TTC549 (cell line): ENCODE data around the gene RELCH.

Experiments used
- FAIRE-seq: peaks from 2 replicates; lab custom pipeline; 2012; peaks lifted over from hg19 to GRCh38; lab: Jason Lieb, UNC

The RELCH gene

DNA sequence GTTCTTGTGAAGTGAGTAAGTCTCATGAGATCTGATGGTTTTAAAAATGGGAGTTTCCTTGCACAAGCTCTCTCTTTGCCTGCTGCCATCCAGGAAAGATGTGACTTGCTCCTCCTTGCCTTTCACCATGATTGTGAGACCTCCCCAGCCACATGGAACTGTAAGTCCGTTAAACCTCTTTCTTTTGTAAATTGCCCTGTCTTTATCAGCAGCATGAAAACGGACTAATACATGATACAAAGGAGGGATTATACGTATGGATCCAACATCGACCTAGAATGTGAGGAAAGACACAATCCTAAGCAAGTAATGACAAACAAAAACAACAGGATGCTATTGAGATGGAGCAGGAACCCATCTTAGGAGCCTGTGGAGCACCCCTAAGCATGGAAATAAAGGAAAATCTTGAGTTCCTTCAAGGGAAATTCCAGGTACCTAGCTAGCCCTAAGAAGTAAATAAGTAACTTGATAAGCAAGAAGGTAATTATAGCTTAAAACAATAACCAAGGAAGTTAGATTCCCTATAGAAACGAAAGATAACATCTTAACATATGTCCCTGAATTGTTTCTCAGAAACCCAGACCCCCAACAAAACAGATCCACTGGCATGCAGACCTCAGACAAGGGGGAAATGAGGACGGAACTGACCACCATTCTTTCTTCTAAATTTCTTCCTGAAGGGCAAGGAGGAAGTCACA, 136.6 kb downstream of the RELCH start:
- no peak for FAIRE-seq

GRCh38 chr18:62324181-62324828, 137.2 kb downstream of the RELCH start:
- no peak for FAIRE-seq

- no peak for FAIRE-seq
Observed at GRCh38 chr18:62324917-62325805, 138.1 kb downstream of the RELCH start, which contains the start of gene TNFRSF11A. Gene TNFRSF11A (plus strand): TSS chr18:62325310. CDS start chr18:62325353, 43 bp downstream.

GRCh38 chr18:62325806-62326645, 139.0 kb downstream of the RELCH start:
- FAIRE-seq: no peak

- no peak for FAIRE-seq
Observed at GRCh38 chr18:62326646-62327348, 139.7 kb downstream of the RELCH start.

- no peak for FAIRE-seq
Observed at GRCh38 chr18:62327977-62328376, 140.9 kb downstream of the RELCH start.

- FAIRE-seq: no peak
Observed at GRCh38 chr18:62328586-62329525, 141.8 kb downstream of the RELCH start.

- FAIRE-seq: no peak
Observed at GRCh38 chr18:62329691-62330454, 142.8 kb downstream of the RELCH start.

DNA sequence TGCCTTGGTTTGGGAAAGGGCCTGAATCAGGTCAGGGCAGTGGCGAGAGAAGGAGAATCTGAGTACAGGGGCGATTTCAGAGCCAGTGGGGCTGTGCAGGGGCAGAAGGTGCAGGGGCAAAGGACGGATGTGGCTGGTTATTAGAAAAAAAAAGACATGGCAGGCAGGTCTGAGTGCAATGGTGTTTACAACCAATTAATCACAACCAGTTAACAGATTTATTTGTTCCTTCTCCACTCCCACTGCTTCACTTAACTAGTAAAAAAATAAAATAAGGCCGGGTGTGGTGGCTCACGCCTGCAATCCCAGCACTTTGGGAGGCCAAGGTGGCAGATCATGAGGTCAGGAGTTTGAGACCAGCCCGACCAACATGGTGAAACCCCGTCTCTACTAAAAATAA, 143.6 kb downstream of the RELCH start:
- FAIRE-seq: no peak

- no peak for FAIRE-seq
Observed at GRCh38 chr18:62331581-62332356, 144.7 kb downstream of the RELCH start.

DNA sequence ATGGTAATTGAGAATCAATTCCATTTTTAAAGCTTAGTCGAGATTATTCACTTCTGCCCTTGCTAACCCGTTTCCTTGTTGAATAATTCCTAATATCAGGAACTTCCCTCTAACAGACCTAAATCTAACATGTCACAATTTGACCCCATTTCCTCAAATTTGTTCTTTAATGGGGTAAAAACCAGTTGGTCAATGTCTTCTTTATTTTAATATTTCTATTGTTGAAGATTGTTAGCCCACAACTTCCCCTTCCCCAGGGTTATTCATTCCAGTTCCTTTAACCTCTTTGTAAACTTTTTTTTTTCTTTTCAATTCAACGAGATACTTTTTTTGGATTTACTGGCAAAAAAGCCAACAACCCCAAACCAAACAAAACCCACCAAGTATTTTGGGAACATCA, 145.4 kb downstream of the RELCH start:
- no peak for FAIRE-seq

DNA sequence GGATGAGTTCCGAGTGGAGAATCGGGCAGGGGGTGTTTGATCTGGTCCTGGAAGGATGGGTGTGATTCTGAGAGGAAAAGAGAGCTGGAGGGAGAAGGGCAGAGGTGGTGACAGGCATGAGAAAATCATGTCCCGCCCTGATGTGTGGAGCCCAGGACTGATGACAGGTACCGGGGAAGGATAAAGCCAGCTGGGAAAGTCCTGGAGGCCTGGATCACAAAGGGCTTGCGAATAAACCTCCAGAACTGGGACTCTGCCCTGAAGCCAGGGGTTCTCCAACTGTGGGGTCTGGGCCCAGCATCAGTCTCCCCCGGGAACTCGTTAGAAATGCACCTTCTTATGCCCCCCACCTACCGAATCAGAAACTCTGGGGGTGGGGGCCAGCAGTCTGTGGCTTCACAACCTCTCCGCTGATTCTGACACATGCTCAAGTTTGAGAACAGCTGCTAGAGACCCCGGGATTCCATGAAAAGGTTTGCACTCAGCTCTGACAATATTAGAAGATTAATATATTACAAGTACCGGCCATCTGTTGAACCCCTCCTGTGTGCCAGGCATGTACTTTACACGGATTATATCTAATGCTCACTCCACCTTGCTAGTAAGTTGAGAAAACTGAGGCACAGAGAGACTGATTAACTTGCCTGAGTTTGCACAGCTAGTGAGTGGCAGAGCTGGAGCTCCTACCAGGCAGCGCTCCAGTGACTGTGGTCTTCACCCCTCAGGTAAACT, 146.1 kb downstream of the RELCH start:
- no peak for FAIRE-seq

DNA sequence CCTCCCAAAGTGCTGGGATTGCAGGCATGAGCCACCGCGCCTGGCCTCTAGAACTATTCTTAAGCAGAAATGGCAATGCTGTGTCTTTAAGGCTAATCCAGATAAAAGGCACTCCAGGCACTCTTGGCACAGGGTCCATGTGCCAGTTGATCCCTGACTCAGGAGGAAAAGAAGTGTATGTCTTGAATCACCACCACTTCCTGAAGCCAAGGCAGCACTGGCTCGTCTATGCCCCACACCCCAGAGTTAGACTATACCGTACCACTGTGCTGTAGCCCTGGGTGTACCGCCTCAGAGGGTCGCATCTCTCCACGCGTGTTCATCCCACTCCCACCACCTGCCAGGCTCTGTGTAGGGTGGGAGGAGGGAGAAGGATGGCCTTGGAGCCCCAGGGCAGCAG, 147.1 kb downstream of the RELCH start:
- FAIRE-seq: no peak

DNA sequence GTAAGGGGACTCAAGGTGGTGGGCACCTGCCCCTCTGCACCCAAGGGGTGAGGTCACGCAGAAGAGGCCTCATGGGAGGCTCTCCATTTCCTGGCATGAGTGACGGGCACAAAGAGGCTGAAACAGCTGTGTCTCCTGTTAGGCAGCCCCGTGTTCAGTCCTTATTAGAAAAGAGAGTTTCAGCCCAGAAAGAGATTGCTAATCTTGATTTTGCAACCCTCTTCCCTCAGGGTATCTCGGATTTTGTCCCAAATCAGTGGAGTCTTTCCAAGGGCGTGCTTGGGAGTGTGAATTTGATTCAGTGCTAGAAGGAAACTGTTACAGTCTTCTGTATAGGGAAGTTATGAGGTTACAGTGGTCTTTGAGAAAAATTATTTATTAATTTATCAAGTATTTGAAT, 148.4 kb downstream of the RELCH start:
- no peak for FAIRE-seq

DNA sequence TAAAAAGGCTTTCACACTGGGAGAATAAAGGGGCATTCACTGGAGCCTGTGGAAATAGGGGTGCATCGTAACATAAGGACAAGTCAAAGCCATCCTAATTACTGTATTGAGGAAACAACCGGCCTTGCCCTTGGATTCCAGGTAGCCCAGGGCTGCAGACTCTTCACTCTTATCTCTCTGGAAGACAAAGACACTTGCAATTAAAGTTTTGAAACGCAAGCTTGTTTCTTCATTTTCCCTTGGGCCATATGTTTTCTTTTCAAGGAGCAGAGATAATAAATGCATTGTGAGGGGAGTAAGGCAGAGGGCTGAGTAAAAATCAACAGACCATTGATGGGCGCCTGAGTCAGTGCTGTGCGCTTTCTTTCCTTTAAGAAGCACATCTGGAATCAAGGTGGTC, 149.6 kb downstream of the RELCH start:
- no peak for FAIRE-seq

GRCh38 chr18:62337336-62337735, 150.3 kb downstream of the RELCH start:
- no peak for FAIRE-seq

DNA sequence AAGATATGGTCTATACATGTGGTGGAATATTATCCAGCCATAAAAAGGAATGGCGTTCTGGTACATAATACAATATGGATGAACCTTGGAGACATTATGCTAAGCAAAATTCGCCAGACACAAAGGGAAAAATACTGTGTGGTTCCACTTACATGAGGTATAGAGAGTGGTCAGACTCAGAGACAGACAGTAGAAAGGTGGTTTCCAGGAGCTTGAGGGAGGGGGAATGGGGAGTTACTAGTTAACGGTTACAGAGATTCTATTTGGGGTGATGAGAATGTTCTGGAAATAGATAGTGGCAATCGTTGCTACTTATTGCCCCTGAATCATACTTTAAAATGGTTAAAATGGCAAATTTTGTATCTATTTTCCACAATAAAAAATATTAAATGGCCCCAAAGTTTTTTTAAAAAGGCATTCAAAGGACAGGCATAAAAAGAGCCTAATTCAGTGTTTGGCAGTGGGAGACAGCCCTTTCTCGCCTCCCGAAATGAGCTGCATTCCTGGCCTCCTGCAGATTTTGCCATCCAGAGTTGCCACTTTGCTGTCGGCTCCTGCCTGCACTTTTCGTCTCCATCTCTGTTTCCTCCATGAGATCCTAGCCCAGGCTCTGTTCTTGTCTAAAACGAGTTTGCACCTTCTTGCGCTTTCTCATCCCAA, 151.5 kb downstream of the RELCH start:
- no peak for FAIRE-seq
